NT2/D1 (cell line): Measurements from ENCODE around the gene LENG8.
A peak's percentile ranks its signal among the peaks of the same experiment; 100 is the strongest.

Experiments
- DNase-seq: peaks from one replicate; pipeline ENCODE4 v3.0.0-alpha.2; 2011; ENCODE audit warnings: low read depth, low spot score
- H3K27me3 ChIP-seq: 2 replicates; pipeline ENCODE4 v1.6.0; 2011; ENCODE audit warnings: mild to moderate bottlenecking; ENCODE audit not compliant: insufficient read length, insufficient read depth
- H3K36me3 ChIP-seq: 2 replicates; pipeline ENCODE4 v1.6.1; 2011; ENCODE audit warnings: mild to moderate bottlenecking, low read length, mixed read lengths; ENCODE audit not compliant: insufficient read depth, insufficient read length
- H3K4me1 ChIP-seq: 2 replicates; pipeline ENCODE4 v1.5.1; 2011; ENCODE audit not compliant: insufficient read depth, insufficient read length
- H3K4me3 ChIP-seq: 2 replicates; pipeline ENCODE4 v1.5.1; 2011; ENCODE audit warnings: low read depth; ENCODE audit not compliant: insufficient read length
- H3K9ac ChIP-seq: 2 replicates; pipeline ENCODE4 v1.6.0; 2011; ENCODE audit warnings: low read depth; ENCODE audit not compliant: insufficient read length
- H3K9me3 ChIP-seq: 2 replicates; pipeline ENCODE4 v1.5.1; 2011; ENCODE audit warnings: mild to moderate bottlenecking, low read length; ENCODE audit not compliant: insufficient read depth
- SUZ12 ChIP-seq: IDR thresholded peaks from 2 replicates; pipeline ENCODE4 v1.6.1; 2011; ENCODE audit not compliant: insufficient read length, insufficient read depth; ENCODE audit errors: extremely low read depth
- YY1 ChIP-seq: IDR thresholded peaks from 2 replicates; pipeline ENCODE4 v1.6.1; 2011; ENCODE audit not compliant: insufficient read length, insufficient read depth
- ZNF274 ChIP-seq: IDR thresholded peaks from 2 replicates; pipeline ENCODE4 v1.6.1; 2011; ENCODE audit warnings: mild to moderate bottlenecking, low read depth, low read length

LENG8 gene

GRCh38 chr19:54461210-54461609, 12.2 kb downstream of the LENG8 start:
- no peak for TF ChIP-seq SUZ12
- no peak for TF ChIP-seq YY1
- no peak for TF ChIP-seq ZNF274
- no peaks in the 10 kb centered on the region for H3K27me3 ChIP-seq
- peak overlapping the region; percentile 95 for H3K9ac ChIP-seq
- no peaks in the 10 kb centered on the region for H3K9me3 ChIP-seq
- no peak for DNase-seq
- H3K4me3 ChIP-seq, result no peak overlapping the region
- H3K4me1 ChIP-seq, result peaks cover 7% of the 10 kb centered on the region
- peaks cover 53% of the 10 kb centered on the region for H3K36me3 ChIP-seq

- peaks cover 49% of the 10 kb centered on the region for H3K36me3 ChIP-seq
- H3K9ac ChIP-seq, result peak overlapping the region; percentile 95
- TF ChIP-seq ZNF274 (no peak), YY1 (no peak), SUZ12 (no peak)
- H3K4me1 ChIP-seq, result peaks cover 7% of the 10 kb centered on the region
- peak overlapping the region; percentile 80 for H3K4me3 ChIP-seq
- no peak for DNase-seq
- H3K27me3 ChIP-seq, result no peaks in the 10 kb centered on the region
- H3K9me3 ChIP-seq, result no peaks in the 10 kb centered on the region
Observed at GRCh38 chr19:54461613-54462012, 12.6 kb downstream of the LENG8 start.

DNA sequence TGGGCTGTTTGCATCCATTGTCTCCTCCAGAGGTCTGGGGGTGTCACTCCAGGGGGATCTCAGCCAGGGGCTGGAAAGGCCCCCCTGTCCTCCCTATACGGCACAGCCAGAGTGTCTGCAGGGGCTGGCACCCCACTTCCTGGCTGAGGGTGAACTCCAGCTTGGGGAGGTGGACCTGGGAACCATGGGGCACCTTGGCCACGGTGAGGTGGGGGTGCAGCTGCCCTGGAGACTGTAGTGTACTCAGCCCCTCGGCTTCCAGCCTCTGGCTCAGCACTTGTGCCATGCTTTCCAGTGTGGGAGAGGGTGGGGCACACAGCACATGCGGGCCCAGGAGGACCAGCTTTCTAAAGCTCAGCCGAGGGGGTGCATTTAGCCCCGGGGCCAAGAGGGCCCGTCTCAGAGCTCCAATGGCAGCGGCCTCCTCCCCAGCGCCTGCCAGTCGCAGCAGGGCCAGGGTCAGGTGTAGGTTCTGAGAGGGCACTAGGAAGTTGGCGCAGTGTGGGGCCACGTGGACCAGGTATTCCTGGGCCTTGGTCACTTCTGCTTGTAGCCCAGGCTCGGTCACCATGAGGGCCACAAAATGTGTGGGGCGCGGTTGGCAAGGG, 13.2 kb downstream of the LENG8 start:
- Histone ChIP-seq H3K27me3 (no peaks in the 10 kb centered on the region), H3K36me3 (peaks cover 43% of the 10 kb centered on the region), H3K9me3 (no peaks in the 10 kb centered on the region), H3K9ac (peak overlapping the region; percentile 95), H3K4me3 (peak overlapping the region; percentile 80), H3K4me1 (peaks cover 7% of the 10 kb centered on the region)
- TF ChIP-seq YY1, result no peak
- no peak for DNase-seq

DNA sequence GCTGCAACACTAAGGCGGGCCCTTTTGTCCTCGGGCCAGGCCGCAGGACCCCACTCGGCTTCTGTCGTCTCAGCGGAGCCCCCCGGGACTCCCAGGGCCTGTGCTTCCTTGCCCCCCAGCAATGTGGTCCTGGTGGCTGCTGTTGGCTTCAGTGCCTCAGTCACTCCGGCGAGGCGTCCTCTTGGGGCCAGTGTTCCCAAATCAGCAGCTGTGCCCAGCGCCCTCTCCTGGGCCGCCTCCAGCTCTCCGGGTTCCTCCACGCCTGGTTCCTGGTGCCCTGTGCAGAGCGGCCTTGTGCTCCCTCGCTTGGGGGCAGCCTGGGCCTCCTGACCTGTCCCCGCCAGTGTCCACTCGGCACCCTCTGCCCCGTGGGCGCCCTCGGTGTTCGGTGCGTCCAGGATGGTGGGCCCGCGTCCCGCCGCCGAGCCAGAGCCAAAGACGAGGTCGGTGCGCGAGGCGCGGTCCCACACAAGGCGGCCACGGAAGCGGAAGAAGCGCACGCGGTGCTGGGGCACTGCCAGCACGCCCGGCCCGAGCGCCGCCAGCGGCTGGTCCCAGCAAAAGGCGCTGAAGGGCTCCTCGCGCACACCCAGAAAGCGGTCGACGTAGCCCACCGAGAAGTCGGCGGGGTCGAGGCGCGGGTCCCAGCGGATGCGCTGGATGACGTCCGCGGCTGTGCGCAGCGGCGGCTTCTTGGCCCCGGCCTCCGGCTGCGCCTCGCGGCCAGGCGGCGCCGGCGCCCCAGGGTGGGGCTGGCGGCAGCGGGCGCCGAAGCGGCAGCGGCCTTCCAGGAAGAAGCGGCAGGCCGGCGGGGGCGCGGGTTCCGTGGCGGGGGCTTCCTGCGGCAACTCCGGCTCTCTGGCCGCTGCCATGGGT, 13.9 kb downstream of the LENG8 start:
- TF ChIP-seq ZNF274 (no peak), SUZ12 (no peak), YY1 (no peak)
- Histone ChIP-seq H3K4me3 (peak overlapping the region; percentile 80), H3K36me3 (peaks cover 39% of the 10 kb centered on the region), H3K4me1 (peaks cover 7% of the 10 kb centered on the region), H3K9ac (peak overlapping the region; percentile 95), H3K9me3 (no peaks in the 10 kb centered on the region), H3K27me3 (no peaks in the 10 kb centered on the region)
- no peak for DNase-seq

GRCh38 chr19:54463531-54464043, 14.6 kb downstream of the LENG8 start, which contains the start of gene LENG9:
Gene LENG9 (minus strand): TSS chr19:54463778. CDS start chr19:54463526, 252 bp downstream.
- Histone ChIP-seq H3K27me3 (no peaks in the 10 kb centered on the region), H3K36me3 (peaks cover 32% of the 10 kb centered on the region), H3K4me3 (peak within 1 kb of the TSS; percentile 80), H3K9ac (peak within 1 kb of the TSS; percentile 95), H3K9me3 (no peaks in the 10 kb centered on the region), H3K4me1 (peaks cover 7% of the 10 kb centered on the region)
- TF ChIP-seq ZNF274 (no peak), YY1 (no peak), SUZ12 (no peak)
- DNase-seq, result peak; percentile 98

DNA sequence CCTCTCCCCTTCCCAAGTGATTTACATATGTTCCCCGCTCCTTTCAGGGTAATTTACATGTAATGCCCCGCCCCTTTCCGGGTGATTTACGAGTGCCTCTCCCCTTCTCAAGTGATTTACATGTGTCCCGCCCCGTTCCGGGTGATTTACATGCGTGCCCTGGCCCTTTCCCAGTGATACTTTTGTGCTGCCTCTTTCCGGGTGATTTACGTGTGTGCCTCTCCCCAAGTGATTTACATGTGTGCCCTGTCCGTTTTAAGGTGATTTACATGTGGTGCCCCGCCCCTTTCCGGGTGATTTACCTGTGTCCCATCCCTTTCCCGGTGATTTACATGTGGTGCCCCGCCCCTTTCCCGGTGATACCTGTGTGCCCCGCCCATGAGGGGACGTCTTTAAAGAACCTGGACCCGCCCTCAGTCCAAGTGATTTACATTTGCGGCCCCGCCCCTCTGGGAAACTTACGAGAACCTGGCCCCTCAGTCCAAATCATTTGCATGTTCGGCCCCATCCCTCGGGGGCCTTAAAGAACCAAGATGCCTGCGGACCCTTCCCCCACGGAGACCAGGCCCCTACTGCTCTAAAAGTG, 15.1 kb downstream of the LENG8 start:
- H3K4me3 ChIP-seq, result peak overlapping the region; percentile 67
- H3K36me3 ChIP-seq, result peaks cover 26% of the 10 kb centered on the region
- peak overlapping the region; percentile 80 for H3K9ac ChIP-seq
- H3K27me3 ChIP-seq, result no peaks in the 10 kb centered on the region
- peaks cover 2% of the 10 kb centered on the region for H3K4me1 ChIP-seq
- peak; percentile 97 for DNase-seq
- no peaks in the 10 kb centered on the region for H3K9me3 ChIP-seq
- TF ChIP-seq SUZ12 (no peak), ZNF274 (no peak), YY1 (no peak)
